Measurements from ENCODE around the gene VWA5B2. TPM values are rescaled to one million over a fixed set of nuclear protein-coding genes. Genes with fewer than 3 reads are reported as not detected.
A peak's percentile ranks its signal among the peaks of the same experiment; 100 is the strongest.

The VWA5B2 gene
- total and polyA plus RNA-seq, 2 experiments from 2014 or later: 0.66 TPM; not detected in 1

DNA sequence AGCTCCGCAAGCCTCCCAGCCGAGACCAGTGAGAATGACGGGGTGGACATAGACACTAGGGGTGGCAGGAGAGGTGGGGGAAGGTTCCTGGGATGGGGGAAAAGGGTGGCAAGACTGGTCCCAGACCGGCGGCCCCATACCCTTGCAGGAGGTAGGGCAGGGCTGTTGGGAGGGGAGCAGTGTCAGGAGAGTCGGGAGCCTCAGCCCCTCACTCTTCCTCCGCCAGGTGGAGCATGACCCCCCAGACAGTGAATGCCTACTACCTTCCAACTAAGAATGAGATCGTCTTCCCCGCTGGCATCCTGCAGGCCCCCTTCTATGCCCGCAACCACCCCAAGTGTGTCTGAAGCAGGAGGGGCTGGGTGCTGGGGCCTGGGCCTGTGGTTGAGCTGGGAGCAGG is 60.9 kb downstream of the VWA5B2 start:
- H3K4me3 Mint-ChIP-seq: no peak overlapping the region
- peak; percentile 50 for DNase-seq (ENCODE audit: low spot score)
- H3K9me3 Mint-ChIP-seq: no peaks in the 10 kb centered on the region
- no peaks in the 10 kb centered on the region for H3K9me2 ChIP-seq (ENCODE audit: insufficient read depth)
- TF ChIP-seq, protein P1, sequence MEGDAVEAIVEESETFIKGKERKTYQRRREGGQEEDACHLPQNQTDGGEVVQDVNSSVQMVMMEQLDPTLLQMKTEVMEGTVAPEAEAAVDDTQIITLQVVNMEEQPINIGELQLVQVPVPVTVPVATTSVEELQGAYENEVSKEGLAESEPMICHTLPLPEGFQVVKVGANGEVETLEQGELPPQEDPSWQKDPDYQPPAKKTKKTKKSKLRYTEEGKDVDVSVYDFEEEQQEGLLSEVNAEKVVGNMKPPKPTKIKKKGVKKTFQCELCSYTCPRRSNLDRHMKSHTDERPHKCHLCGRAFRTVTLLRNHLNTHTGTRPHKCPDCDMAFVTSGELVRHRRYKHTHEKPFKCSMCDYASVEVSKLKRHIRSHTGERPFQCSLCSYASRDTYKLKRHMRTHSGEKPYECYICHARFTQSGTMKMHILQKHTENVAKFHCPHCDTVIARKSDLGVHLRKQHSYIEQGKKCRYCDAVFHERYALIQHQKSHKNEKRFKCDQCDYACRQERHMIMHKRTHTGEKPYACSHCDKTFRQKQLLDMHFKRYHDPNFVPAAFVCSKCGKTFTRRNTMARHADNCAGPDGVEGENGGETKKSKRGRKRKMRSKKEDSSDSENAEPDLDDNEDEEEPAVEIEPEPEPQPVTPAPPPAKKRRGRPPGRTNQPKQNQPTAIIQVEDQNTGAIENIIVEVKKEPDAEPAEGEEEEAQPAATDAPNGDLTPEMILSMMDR (conservative IDR thresholded peaks at IDR 0.05; ENCODE audit: low read depth in 2 of 2): peak; percentile 26 to 48
- no peak for TF ChIP-seq ZNF331 (CRISPR knock-in tag; IDR thresholded peaks at IDR 0.05; ENCODE audit: low read depth)
- no peaks in the 10 kb centered on the region for H3F3A ChIP-seq (replicated peaks; ENCODE audit: low read depth)
- no peaks in the 10 kb centered on the region for H3K27me3 ChIP-seq (ENCODE audit: insufficient read depth)
- no peaks in the 10 kb centered on the region for H3K36me3 Mint-ChIP-seq (ENCODE audit: low read depth)
- no peak overlapping the region for H2AFZ ChIP-seq
- no peak overlapping the region for H3K27ac Mint-ChIP-seq
- H3K79me2 ChIP-seq (replicated peaks; ENCODE audit: insufficient read depth): no peaks in the 10 kb centered on the region
- H3K36me3 ChIP-seq (ENCODE audit: insufficient read depth): no peaks in the 10 kb centered on the region
- H3K4me2 ChIP-seq: no peak overlapping the region
- 0 out of 3 replicates have a peak, but pooled peaks cover 2% of the 10 kb centered on the region for H3K4me1 Mint-ChIP-seq
- H3K27me3 Mint-ChIP-seq (ENCODE audit: insufficient read depth, low read depth, poor library complexity): peaks cover 8% of the 10 kb centered on the region
- peak; percentile 71 for ATAC-seq
- no peaks in the 10 kb centered on the region for H4K20me1 ChIP-seq (replicated peaks; ENCODE audit: insufficient read depth)
- H3K27ac ChIP-seq (ENCODE audit: low read depth): no peak overlapping the region
- no peaks in the 10 kb centered on the region for H3K4me1 ChIP-seq (ENCODE audit: insufficient read depth)
- no peak overlapping the region for H3K4me3 ChIP-seq

DNA sequence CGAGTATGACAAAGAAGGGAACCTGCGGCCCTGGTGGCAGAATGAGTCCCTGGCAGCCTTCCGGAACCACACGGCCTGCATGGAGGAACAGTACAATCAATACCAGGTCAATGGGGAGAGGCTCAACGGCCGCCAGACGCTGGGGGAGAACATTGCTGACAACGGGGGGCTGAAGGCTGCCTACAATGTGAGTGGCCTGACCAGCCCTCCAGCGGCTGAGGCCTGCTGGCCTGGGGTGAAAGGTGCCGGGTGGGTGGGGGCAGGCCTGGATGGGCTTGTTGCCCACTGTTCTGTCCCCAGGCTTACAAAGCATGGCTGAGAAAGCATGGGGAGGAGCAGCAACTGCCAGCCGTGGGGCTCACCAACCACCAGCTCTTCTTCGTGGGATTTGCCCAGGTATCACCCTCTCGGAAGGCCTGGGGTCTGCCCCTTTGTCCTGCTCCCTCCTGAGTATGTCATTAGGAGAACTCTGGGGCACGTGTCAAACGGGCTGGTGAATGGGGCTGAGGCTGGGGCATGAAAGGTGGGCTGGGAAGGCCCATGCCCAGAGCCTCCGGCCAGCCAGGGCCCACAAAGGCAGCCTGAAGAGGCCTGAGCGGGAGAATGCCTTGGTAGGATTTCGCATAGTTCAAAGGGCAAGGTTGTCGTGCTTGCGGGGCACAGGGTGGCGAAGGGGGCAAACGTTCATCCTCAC is 61.8 kb downstream of the VWA5B2 start:
- Mint-ChIP-seq H3K4me3 (no peak overlapping the region), H3K36me3 (ENCODE audit: low read depth) (no peaks in the 10 kb centered on the region), H3K9me3 (no peaks in the 10 kb centered on the region), H3K4me1 (0 out of 3 replicates have a peak, but pooled peaks cover 2% of the 10 kb centered on the region), H3K27me3 (ENCODE audit: insufficient read depth, low read depth, poor library complexity) (peaks cover 8% of the 10 kb centered on the region), H3K27ac (no peak overlapping the region)
- Histone ChIP-seq H3K4me3 (no peak overlapping the region), H4K20me1 (replicated peaks; ENCODE audit: insufficient read depth) (no peaks in the 10 kb centered on the region), H3K4me1 (ENCODE audit: insufficient read depth) (no peaks in the 10 kb centered on the region), H3F3A (replicated peaks; ENCODE audit: low read depth) (no peaks in the 10 kb centered on the region), H3K79me2 (replicated peaks; ENCODE audit: insufficient read depth) (no peaks in the 10 kb centered on the region), H2AFZ (no peak overlapping the region), H3K9me2 (ENCODE audit: insufficient read depth) (no peaks in the 10 kb centered on the region), H3K27me3 (ENCODE audit: insufficient read depth) (no peaks in the 10 kb centered on the region), H3K4me2 (no peak overlapping the region), H3K27ac (ENCODE audit: low read depth) (no peak overlapping the region), H3K36me3 (ENCODE audit: insufficient read depth) (no peaks in the 10 kb centered on the region)
- ATAC-seq (no peak), DNase-seq (ENCODE audit: low spot score) (no peak)
- no peak for TF ChIP-seq EZH2phosphoT487 (IDR thresholded peaks at IDR 0.05; ENCODE audit: unreplicated experiment)
- no peak for TF ChIP-seq CREB1 (CRISPR knock-in tag; IDR thresholded peaks at IDR 0.05; ENCODE audit: low read depth)
- TF ChIP-seq, protein P2, sequence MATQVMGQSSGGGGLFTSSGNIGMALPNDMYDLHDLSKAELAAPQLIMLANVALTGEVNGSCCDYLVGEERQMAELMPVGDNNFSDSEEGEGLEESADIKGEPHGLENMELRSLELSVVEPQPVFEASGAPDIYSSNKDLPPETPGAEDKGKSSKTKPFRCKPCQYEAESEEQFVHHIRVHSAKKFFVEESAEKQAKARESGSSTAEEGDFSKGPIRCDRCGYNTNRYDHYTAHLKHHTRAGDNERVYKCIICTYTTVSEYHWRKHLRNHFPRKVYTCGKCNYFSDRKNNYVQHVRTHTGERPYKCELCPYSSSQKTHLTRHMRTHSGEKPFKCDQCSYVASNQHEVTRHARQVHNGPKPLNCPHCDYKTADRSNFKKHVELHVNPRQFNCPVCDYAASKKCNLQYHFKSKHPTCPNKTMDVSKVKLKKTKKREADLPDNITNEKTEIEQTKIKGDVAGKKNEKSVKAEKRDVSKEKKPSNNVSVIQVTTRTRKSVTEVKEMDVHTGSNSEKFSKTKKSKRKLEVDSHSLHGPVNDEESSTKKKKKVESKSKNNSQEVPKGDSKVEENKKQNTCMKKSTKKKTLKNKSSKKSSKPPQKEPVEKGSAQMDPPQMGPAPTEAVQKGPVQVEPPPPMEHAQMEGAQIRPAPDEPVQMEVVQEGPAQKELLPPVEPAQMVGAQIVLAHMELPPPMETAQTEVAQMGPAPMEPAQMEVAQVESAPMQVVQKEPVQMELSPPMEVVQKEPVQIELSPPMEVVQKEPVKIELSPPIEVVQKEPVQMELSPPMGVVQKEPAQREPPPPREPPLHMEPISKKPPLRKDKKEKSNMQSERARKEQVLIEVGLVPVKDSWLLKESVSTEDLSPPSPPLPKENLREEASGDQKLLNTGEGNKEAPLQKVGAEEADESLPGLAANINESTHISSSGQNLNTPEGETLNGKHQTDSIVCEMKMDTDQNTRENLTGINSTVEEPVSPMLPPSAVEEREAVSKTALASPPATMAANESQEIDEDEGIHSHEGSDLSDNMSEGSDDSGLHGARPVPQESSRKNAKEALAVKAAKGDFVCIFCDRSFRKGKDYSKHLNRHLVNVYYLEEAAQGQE (IDR thresholded peaks at IDR 0.05; ENCODE audit: unreplicated experiment): no peak
- no peak for TF ChIP-seq ZNF114 (CRISPR knock-in tag; IDR thresholded peaks at IDR 0.05)
- no peak for TF ChIP-seq STAT1 (IDR thresholded peaks at IDR 0.05; ENCODE audit: unreplicated experiment)
- TF ChIP-seq JUNB (IDR thresholded peaks at IDR 0.05; ENCODE audit: unreplicated experiment): no peak
- TF ChIP-seq, protein P3, sequence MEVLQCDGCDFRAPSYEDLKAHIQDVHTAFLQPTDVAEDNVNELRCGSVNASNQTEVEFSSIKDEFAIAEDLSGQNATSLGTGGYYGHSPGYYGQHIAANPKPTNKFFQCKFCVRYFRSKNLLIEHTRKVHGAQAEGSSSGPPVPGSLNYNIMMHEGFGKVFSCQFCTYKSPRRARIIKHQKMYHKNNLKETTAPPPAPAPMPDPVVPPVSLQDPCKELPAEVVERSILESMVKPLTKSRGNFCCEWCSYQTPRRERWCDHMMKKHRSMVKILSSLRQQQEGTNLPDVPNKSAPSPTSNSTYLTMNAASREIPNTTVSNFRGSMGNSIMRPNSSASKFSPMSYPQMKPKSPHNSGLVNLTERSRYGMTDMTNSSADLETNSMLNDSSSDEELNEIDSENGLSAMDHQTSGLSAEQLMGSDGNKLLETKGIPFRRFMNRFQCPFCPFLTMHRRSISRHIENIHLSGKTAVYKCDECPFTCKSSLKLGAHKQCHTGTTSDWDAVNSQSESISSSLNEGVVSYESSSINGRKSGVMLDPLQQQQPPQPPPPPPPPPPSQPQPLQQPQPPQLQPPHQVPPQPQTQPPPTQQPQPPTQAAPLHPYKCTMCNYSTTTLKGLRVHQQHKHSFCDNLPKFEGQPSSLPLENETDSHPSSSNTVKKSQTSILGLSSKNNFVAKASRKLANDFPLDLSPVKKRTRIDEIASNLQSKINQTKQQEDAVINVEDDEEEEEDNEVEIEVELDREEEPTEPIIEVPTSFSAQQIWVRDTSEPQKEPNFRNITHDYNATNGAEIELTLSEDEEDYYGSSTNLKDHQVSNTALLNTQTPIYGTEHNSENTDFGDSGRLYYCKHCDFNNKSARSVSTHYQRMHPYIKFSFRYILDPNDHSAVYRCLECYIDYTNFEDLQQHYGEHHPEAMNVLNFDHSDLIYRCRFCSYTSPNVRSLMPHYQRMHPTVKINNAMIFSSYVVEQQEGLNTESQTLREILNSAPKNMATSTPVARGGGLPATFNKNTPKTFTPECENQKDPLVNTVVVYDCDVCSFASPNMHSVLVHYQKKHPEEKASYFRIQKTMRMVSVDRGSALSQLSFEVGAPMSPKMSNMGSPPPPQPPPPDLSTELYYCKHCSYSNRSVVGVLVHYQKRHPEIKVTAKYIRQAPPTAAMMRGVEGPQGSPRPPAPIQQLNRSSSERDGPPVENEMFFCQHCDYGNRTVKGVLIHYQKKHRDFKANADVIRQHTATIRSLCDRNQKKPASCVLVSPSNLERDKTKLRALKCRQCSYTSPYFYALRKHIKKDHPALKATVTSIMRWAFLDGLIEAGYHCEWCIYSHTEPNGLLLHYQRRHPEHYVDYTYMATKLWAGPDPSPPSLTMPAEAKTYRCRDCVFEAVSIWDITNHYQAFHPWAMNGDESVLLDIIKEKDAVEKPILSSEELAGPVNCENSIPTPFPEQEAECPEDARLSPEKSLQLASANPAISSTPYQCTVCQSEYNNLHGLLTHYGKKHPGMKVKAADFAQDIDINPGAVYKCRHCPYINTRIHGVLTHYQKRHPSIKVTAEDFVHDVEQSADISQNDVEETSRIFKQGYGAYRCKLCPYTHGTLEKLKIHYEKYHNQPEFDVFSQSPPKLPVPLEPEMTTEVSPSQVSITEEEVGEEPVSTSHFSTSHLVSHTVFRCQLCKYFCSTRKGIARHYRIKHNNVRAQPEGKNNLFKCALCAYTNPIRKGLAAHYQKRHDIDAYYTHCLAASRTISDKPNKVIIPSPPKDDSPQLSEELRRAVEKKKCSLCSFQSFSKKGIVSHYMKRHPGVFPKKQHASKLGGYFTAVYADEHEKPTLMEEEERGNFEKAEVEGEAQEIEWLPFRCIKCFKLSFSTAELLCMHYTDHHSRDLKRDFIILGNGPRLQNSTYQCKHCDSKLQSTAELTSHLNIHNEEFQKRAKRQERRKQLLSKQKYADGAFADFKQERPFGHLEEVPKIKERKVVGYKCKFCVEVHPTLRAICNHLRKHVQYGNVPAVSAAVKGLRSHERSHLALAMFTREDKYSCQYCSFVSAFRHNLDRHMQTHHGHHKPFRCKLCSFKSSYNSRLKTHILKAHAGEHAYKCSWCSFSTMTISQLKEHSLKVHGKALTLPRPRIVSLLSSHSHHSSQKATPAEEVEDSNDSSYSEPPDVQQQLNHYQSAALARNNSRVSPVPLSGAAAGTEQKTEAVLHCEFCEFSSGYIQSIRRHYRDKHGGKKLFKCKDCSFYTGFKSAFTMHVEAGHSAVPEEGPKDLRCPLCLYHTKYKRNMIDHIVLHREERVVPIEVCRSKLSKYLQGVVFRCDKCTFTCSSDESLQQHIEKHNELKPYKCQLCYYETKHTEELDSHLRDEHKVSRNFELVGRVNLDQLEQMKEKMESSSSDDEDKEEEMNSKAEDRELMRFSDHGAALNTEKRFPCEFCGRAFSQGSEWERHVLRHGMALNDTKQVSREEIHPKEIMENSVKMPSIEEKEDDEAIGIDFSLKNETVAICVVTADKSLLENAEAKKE (CRISPR knock-in tag; IDR thresholded peaks at IDR 0.05): no peak
- no peak for TF ChIP-seq EZH2 (IDR thresholded peaks at IDR 0.05; ENCODE audit: low read depth, unreplicated experiment)
